Bronchial epithelial cell (primary cell): ENCODE results near the gene KIFBP. TPM values are rescaled to one million over a fixed set of nuclear protein-coding genes. Genes with fewer than 3 reads are reported as not detected.
"Not testable (repeated sequence)": the region's sequence is repeated elsewhere in the genome, so short reads cannot be mapped to it uniquely, and the experiment has no call there.

Experiments
- DNase-seq: peaks from one replicate; pipeline ENCODE4 v3.0.0-alpha.2; 2010; ENCODE audit warnings: low read depth
- FAIRE-seq: peaks from 2 replicates; lab custom pipeline; 2011; peaks lifted over from hg19 to GRCh38; lab: Jason Lieb, UNC
- H3K27me3 ChIP-seq: 2 replicates; pipeline ENCODE4 v1.5.1; 2011; ENCODE audit warnings: low read length; ENCODE audit not compliant: control insufficient read depth, insufficient read depth
- H3K36me3 ChIP-seq: 2 replicates; pipeline ENCODE4 v1.5.1; 2011; ENCODE audit warnings: low read length; ENCODE audit not compliant: control insufficient read depth, insufficient read depth
- H3K4me3 ChIP-seq: 2 replicates; pipeline ENCODE4 v1.5.1; 2011; ENCODE audit warnings: mild to moderate bottlenecking, low read depth, low read length, control low read depth
- CTCF ChIP-seq: IDR thresholded peaks from 2 replicates; pipeline ENCODE4 v1.5.1; 2011; ENCODE audit warnings: mild to moderate bottlenecking, moderate library complexity, low read length, control low read depth, inconsistent platforms; ENCODE audit not compliant: insufficient read depth, severe bottlenecking
- total RNA-seq: library from RNA; depleted of rRNA; stranded (reverse); fragments of >200 nt; gene quantifications from 2 replicates; pipeline ENCODE4 v1.2.1, GENCODE V29; 2014

The KIFBP gene
- total RNA-seq, 1 donor from 2014 or later = 11.8 TPM

- no peak for TF ChIP-seq CTCF
- DNase-seq (no peak), FAIRE-seq (no peak)
- no peaks in the 10 kb centered on the region for H3K27me3 ChIP-seq
- no peak overlapping the region for H3K4me3 ChIP-seq
- H3K36me3 ChIP-seq = no peaks in the 10 kb centered on the region
Measured at GRCh38 chr10:69025370-69025896, 36.8 kb downstream of the KIFBP start.

- TF ChIP-seq CTCF = no peak
- no peak for DNase-seq
- no peak for FAIRE-seq
- no peaks in the 10 kb centered on the region for H3K27me3 ChIP-seq
- H3K36me3 ChIP-seq = no peaks in the 10 kb centered on the region
- no peak overlapping the region for H3K4me3 ChIP-seq
Measured at GRCh38 chr10:69033256-69033655, 44.7 kb downstream of the KIFBP start.

- TF ChIP-seq CTCF = no peak
- no peak overlapping the region for H3K4me3 ChIP-seq
- H3K36me3 ChIP-seq = no peaks in the 10 kb centered on the region
- H3K27me3 ChIP-seq = no peaks in the 10 kb centered on the region
- DNase-seq (no peak), FAIRE-seq (no peak)
Measured at GRCh38 chr10:69037489-69037888, 48.9 kb downstream of the KIFBP start.

GRCh38 chr10:69040904-69041303, 52.3 kb downstream of the KIFBP start:
- not testable (repeated sequence) for FAIRE-seq, H3K4me3 ChIP-seq

GRCh38 chr10:69042417-69042816, 53.8 kb downstream of the KIFBP start:
- Histone ChIP-seq H3K4me3 (no peak overlapping the region), H3K27me3 (no peaks in the 10 kb centered on the region), H3K36me3 (no peaks in the 10 kb centered on the region)
- FAIRE-seq (no peak), DNase-seq (no peak)
- TF ChIP-seq CTCF = no peak

More at GRCh38 chr10:69040904-69041303, 52.3 kb downstream of the KIFBP start:
- H3K36me3 ChIP-seq, H3K27me3 ChIP-seq, DNase-seq: not testable (repeated sequence)

GRCh38 chr10:69042838-69043237, 54.2 kb downstream of the KIFBP start:
- FAIRE-seq (no peak), DNase-seq (no peak)
- Histone ChIP-seq H3K36me3 (no peaks in the 10 kb centered on the region), H3K4me3 (no peak overlapping the region), H3K27me3 (no peaks in the 10 kb centered on the region)
- no peak for TF ChIP-seq CTCF
